SJSA1 (cell line): ENCODE data around the gene ABHD2. TPM values are rescaled to one million over a fixed set of nuclear protein-coding genes. Genes with fewer than 3 reads are reported as not detected.

Experiments used
- total RNA-seq: library from RNA; depleted of rRNA; stranded (reverse); fragments of >200 nt; shearing (Covaris generic); gene quantifications from 2 replicates; pipeline ENCODE4 v1.2.3, GENCODE V29; 2014; rRNA removed

The ABHD2 gene
- total RNA-seq, 1 experiment from 2014 or later: 32.6 TPM

Other genes with a start within 250 kb of the ABHD2 start
- gene HAPLN3, start 192.9 kb upstream of the ABHD2 start, total RNA-seq: 11.9 and 19.9 TPM in 2 replicates
- 149 and 151 TPM in 2 replicates for gene MFGE8, start 175.1 kb upstream of the ABHD2 start, total RNA-seq
- 0.16 TPM in 1 of 2 replicates, not detected in the other for gene RLBP1, start 133.1 kb downstream of the ABHD2 start, total RNA-seq
- gene FANCI, start 155.5 kb downstream of the ABHD2 start, total RNA-seq: 104 and 138 TPM in 2 replicates
- gene POLG, start 246.4 kb downstream of the ABHD2 start, total RNA-seq: 54.9 and 71.0 TPM in 2 replicates